Neural cell (in vitro differentiated cells): ENCODE data around the gene SLC6A6. TPM values are rescaled to one million over a fixed set of nuclear protein-coding genes. Genes with fewer than 3 reads are reported as not detected.

Source experiments
- H2AFZ ChIP-seq: fragments of 200-600, 300-800 bp; sonication (generic), shearing (Covaris generic); 2 replicates; pipeline ENCODE4 v1.6.0; 2014; ENCODE audit warnings: low read depth, mild to moderate bottlenecking, antibody characterized with exemption, low read length, moderate library complexity
- H3F3A ChIP-seq: fragments of 200-600 bp; shearing (Covaris generic); 2 replicates; pipeline ENCODE4 v1.6.1; 2016; ENCODE audit warnings: mild to moderate bottlenecking, moderate library complexity, mixed read lengths, antibody characterized with exemption, low read length; ENCODE audit not compliant: insufficient read depth, poor library complexity, severe bottlenecking
- H3K27ac ChIP-seq: fragments of 200-600, 300-800 bp; sonication (generic), shearing (Covaris generic); 2 replicates; pipeline ENCODE4 v1.5.1; 2014; ENCODE audit warnings: mild to moderate bottlenecking, low read length, moderate library complexity
- H3K27me3 ChIP-seq: fragments of 300-800, 200-600 bp; sonication (generic), shearing (Covaris generic); 2 replicates; pipeline ENCODE4 v1.6.0; 2014; ENCODE audit warnings: mild to moderate bottlenecking, low read depth, low read length, moderate library complexity; ENCODE audit not compliant: insufficient read depth
- H3K36me3 ChIP-seq: fragments of 300-800, 200-600 bp; sonication (generic), shearing (Covaris generic); 2 replicates; pipeline ENCODE4 v1.5.1; 2014; ENCODE audit warnings: mild to moderate bottlenecking, antibody characterized with exemption, low read length, moderate library complexity; ENCODE audit not compliant: insufficient read depth
- H3K4me2 ChIP-seq: fragments of 300-800, 200-600 bp; sonication (generic), shearing (Covaris generic); 2 replicates; pipeline ENCODE4 v1.6.0; 2014; ENCODE audit warnings: mild to moderate bottlenecking, low read length
- H3K4me3 ChIP-seq: fragments of 300-800, 200-600 bp; sonication (generic), shearing (Covaris generic); 2 replicates; pipeline ENCODE4 v1.5.1; 2014; ENCODE audit warnings: mild to moderate bottlenecking, low read length, moderate library complexity
- H3K79me2 ChIP-seq: fragments of 200-600 bp; shearing (Covaris generic); replicated peaks from 2 replicates; pipeline ENCODE4 v1.6.0; 2014; ENCODE audit warnings: mild to moderate bottlenecking, low read length, moderate library complexity; ENCODE audit not compliant: insufficient read depth
- H3K9ac ChIP-seq: fragments of 300-800, 200-600 bp; sonication (generic), shearing (Covaris generic); 2 replicates; pipeline ENCODE4 v1.6.1; 2016; ENCODE audit warnings: mild to moderate bottlenecking, low read length, mixed read lengths
- H3K9me2 ChIP-seq: fragments of 200-600 bp; shearing (Covaris generic); 2 replicates; pipeline ENCODE4 v1.6.1; 2016; ENCODE audit warnings: mild to moderate bottlenecking, low read length, mixed read lengths; ENCODE audit not compliant: insufficient read depth
- H3K9me3 ChIP-seq: fragments of 200-600, 300-800 bp; sonication (generic), shearing (Covaris generic); 2 replicates; pipeline ENCODE4 v1.6.1; 2016; ENCODE audit warnings: mild to moderate bottlenecking, mixed run types, low read length, moderate library complexity, mixed read lengths
- H4K20me1 ChIP-seq: fragments of 200-600 bp; shearing (Covaris generic); 2 replicates; pipeline ENCODE4 v1.6.1; 2016; ENCODE audit warnings: mild to moderate bottlenecking, mixed run types; ENCODE audit not compliant: insufficient read depth
- EP300 ChIP-seq: fragments of 450-650 bp; conservative IDR thresholded peaks from 2 replicates; pipeline ENCODE4 v1.6.1; 2014; ENCODE audit warnings: antibody characterized with exemption, mild to moderate bottlenecking, moderate library complexity; ENCODE audit not compliant: poor library complexity, severe bottlenecking
- EZH2 ChIP-seq: fragments of 200-600, 300-800 bp; shearing (Covaris generic), sonication (generic); IDR thresholded peaks from 2 replicates; pipeline ENCODE4 v1.6.1; 2014; ENCODE audit warnings: antibody characterized with exemption, low read length, borderline replicate concordance, mild to moderate bottlenecking; ENCODE audit not compliant: insufficient read depth, poor library complexity, severe bottlenecking
- MXI1 ChIP-seq: fragments of 450-650 bp; conservative IDR thresholded peaks from 2 replicates; pipeline ENCODE4 v1.6.1; 2014; ENCODE audit warnings: antibody characterized with exemption, mild to moderate bottlenecking; ENCODE audit not compliant: poor library complexity, severe bottlenecking
- POLR2AphosphoS5 ChIP-seq: IDR thresholded peaks from 2 replicates; pipeline ENCODE4 v1.6.1; 2012
- RAD21 ChIP-seq: fragments of 450-650 bp; conservative IDR thresholded peaks from 2 replicates; pipeline ENCODE4 v1.6.1; 2014; ENCODE audit warnings: antibody characterized with exemption, mild to moderate bottlenecking, moderate library complexity
- SMC3 ChIP-seq: fragments of 450-650 bp; conservative IDR thresholded peaks from 2 replicates; pipeline ENCODE4 v1.6.1; 2014; ENCODE audit warnings: antibody characterized with exemption, mild to moderate bottlenecking, moderate library complexity; ENCODE audit not compliant: poor library complexity
- TAF1 ChIP-seq: IDR thresholded peaks from 2 replicates; pipeline ENCODE4 v1.6.1; 2012; ENCODE audit warnings: low read depth
- polyA plus RNA-seq: library from polyadenylated mRNA; depleted of rRNA; stranded (reverse); fragments of >200 nt; gene quantifications from 2 replicates; pipeline ENCODE4 v1.2.3, GENCODE V29; 2014
- TF ChIP-seq, protein P1 (sequence below): fragments of 450-650 bp; IDR thresholded peaks from 2 replicates; pipeline ENCODE4 v1.5.1; 2014; ENCODE audit warnings: antibody characterized with exemption, mild to moderate bottlenecking, moderate library complexity; ENCODE audit not compliant: poor library complexity, severe bottlenecking
- TF ChIP-seq, protein P2 (sequence below): IDR thresholded peaks from 2 replicates; pipeline ENCODE4 v1.6.1; 2012; ENCODE audit warnings: borderline replicate concordance

SLC6A6 gene
- polyA plus RNA-seq, 1 donor from 2014 or later, result 15.9 TPM

DNA sequence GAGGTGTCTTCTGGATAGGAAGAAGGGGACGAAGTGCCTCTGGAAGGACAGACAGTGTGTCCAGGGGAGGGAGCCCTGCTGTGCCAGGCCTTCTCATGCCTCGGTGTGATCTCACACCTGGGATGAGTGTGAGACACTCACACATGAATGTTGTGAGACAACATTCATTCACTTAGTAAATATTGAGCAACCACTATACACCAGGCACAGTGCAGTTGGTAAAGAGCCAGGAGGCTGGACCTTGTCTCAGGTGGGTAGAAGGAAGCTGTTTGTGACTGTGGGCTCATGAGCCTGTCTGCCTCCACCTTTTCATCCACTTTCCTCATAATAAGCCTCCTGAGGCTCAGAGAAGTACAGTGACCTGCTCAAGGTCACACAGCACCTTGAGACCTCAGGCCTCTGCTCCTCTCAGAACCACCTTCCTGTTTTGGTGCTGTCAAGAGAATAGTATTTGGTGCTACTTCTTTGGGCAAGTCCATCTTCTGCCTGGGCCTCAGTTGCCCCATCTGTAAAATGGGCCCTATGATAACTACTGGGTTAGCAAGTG lies 20.9 kb downstream of the SLC6A6 start:
- Histone ChIP-seq H2AFZ (no peak overlapping the region), H4K20me1 (no peaks in the 10 kb centered on the region)

GRCh38 chr3:14423963-14424362 lies 21.6 kb downstream of the SLC6A6 start:
- no peak overlapping the region for H2AFZ ChIP-seq
- H3K27ac ChIP-seq, result no peak overlapping the region
- H3K9me3 ChIP-seq, result no peaks in the 10 kb centered on the region
- H3K27me3 ChIP-seq, result no peaks in the 10 kb centered on the region
- no peak overlapping the region for H3K4me3 ChIP-seq
- H3K4me2 ChIP-seq, result no peak overlapping the region
- TF ChIP-seq MXI1 (no peak), SMC3 (no peak), EZH2 (no peak), POLR2AphosphoS5 (no peak)
- TF ChIP-seq, protein P1, sequence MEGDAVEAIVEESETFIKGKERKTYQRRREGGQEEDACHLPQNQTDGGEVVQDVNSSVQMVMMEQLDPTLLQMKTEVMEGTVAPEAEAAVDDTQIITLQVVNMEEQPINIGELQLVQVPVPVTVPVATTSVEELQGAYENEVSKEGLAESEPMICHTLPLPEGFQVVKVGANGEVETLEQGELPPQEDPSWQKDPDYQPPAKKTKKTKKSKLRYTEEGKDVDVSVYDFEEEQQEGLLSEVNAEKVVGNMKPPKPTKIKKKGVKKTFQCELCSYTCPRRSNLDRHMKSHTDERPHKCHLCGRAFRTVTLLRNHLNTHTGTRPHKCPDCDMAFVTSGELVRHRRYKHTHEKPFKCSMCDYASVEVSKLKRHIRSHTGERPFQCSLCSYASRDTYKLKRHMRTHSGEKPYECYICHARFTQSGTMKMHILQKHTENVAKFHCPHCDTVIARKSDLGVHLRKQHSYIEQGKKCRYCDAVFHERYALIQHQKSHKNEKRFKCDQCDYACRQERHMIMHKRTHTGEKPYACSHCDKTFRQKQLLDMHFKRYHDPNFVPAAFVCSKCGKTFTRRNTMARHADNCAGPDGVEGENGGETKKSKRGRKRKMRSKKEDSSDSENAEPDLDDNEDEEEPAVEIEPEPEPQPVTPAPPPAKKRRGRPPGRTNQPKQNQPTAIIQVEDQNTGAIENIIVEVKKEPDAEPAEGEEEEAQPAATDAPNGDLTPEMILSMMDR, result no peak
- TF ChIP-seq, protein P2, sequence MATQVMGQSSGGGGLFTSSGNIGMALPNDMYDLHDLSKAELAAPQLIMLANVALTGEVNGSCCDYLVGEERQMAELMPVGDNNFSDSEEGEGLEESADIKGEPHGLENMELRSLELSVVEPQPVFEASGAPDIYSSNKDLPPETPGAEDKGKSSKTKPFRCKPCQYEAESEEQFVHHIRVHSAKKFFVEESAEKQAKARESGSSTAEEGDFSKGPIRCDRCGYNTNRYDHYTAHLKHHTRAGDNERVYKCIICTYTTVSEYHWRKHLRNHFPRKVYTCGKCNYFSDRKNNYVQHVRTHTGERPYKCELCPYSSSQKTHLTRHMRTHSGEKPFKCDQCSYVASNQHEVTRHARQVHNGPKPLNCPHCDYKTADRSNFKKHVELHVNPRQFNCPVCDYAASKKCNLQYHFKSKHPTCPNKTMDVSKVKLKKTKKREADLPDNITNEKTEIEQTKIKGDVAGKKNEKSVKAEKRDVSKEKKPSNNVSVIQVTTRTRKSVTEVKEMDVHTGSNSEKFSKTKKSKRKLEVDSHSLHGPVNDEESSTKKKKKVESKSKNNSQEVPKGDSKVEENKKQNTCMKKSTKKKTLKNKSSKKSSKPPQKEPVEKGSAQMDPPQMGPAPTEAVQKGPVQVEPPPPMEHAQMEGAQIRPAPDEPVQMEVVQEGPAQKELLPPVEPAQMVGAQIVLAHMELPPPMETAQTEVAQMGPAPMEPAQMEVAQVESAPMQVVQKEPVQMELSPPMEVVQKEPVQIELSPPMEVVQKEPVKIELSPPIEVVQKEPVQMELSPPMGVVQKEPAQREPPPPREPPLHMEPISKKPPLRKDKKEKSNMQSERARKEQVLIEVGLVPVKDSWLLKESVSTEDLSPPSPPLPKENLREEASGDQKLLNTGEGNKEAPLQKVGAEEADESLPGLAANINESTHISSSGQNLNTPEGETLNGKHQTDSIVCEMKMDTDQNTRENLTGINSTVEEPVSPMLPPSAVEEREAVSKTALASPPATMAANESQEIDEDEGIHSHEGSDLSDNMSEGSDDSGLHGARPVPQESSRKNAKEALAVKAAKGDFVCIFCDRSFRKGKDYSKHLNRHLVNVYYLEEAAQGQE, result no peak
- H3F3A ChIP-seq, result no peaks in the 10 kb centered on the region
- no peaks in the 10 kb centered on the region for H3K79me2 ChIP-seq
- no peaks in the 10 kb centered on the region for H4K20me1 ChIP-seq
- H3K9me2 ChIP-seq, result no peaks in the 10 kb centered on the region
- H3K36me3 ChIP-seq, result no peaks in the 10 kb centered on the region
- H3K9ac ChIP-seq, result no peak overlapping the region

More for the DNA sequence above, 20.9 kb downstream of the SLC6A6 start:
- H3K4me3 ChIP-seq, result no peak overlapping the region
- H3K9me2 ChIP-seq, result no peaks in the 10 kb centered on the region
- H3K79me2 ChIP-seq, result no peaks in the 10 kb centered on the region
- H3K9me3 ChIP-seq, result no peaks in the 10 kb centered on the region
- no peaks in the 10 kb centered on the region for H3K27me3 ChIP-seq
- no peaks in the 10 kb centered on the region for H3K36me3 ChIP-seq
- TF ChIP-seq MXI1 (no peak), RAD21 (no peak), EZH2 (no peak), SMC3 (no peak), POLR2AphosphoS5 (no peak), EP300 (no peak), TAF1 (no peak)
- TF ChIP-seq, protein P1, result no peak
- TF ChIP-seq, protein P2, result no peak
- no peak overlapping the region for H3K9ac ChIP-seq
- H3F3A ChIP-seq, result no peaks in the 10 kb centered on the region
- H3K4me2 ChIP-seq, result no peak overlapping the region
- H3K27ac ChIP-seq, result no peak overlapping the region
